ENCODE measurements around the gene CYP2D6.

CYP2D6 gene

GRCh38 chr22:42172773-42173172 is 42.2 kb upstream of the CYP2D6 start:
- no peak overlapping the region; the same call in 1 of the 2 replicates for H3K27ac ChIP-seq
- TF ChIP-seq, protein P1, sequence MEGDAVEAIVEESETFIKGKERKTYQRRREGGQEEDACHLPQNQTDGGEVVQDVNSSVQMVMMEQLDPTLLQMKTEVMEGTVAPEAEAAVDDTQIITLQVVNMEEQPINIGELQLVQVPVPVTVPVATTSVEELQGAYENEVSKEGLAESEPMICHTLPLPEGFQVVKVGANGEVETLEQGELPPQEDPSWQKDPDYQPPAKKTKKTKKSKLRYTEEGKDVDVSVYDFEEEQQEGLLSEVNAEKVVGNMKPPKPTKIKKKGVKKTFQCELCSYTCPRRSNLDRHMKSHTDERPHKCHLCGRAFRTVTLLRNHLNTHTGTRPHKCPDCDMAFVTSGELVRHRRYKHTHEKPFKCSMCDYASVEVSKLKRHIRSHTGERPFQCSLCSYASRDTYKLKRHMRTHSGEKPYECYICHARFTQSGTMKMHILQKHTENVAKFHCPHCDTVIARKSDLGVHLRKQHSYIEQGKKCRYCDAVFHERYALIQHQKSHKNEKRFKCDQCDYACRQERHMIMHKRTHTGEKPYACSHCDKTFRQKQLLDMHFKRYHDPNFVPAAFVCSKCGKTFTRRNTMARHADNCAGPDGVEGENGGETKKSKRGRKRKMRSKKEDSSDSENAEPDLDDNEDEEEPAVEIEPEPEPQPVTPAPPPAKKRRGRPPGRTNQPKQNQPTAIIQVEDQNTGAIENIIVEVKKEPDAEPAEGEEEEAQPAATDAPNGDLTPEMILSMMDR (IDR thresholded peaks at IDR 0.05) = no peak
- TF ChIP-seq ZFX (IDR thresholded peaks at IDR 0.05; ENCODE audit: borderline replicate concordance) = no peak

- peak overlapping the region; percentile 8; the same call in 1 of the 2 replicates for H3K27ac ChIP-seq
- TF ChIP-seq ZFX (IDR thresholded peaks at IDR 0.05; ENCODE audit: borderline replicate concordance) = no peak
- TF ChIP-seq, protein P1 (IDR thresholded peaks at IDR 0.05) = no peak
Observed at GRCh38 chr22:42171946-42172719, 41.5 kb upstream of the CYP2D6 start.

DNA sequence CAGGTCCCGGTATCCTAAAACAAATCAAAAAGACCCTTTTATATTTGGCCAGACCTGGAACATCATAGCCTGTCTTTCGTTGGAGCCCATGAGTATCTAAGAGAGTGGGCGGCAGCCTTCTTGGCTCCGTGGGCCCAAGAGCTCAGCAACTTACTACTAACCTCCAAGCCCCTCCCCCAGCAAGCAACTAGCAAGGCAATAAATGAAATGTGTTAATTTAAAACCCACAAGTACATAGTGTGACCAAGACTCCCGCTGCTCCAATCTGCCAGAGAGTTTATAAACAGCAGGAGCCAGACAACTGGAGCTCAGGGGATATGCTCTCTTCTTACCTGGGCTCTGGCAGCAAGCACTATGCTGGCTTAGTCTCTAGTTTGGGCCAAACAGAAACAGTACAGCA is 40.8 kb upstream of the CYP2D6 start:
- TF ChIP-seq, protein P1 (IDR thresholded peaks at IDR 0.05) = no peak
- no peak for TF ChIP-seq ZFX (IDR thresholded peaks at IDR 0.05; ENCODE audit: borderline replicate concordance)
- H3K27ac ChIP-seq = peak overlapping the region; percentile 8; the same call in 1 of the 2 replicates

GRCh38 chr22:42170946-42171345 is 40.3 kb upstream of the CYP2D6 start:
- H3K27ac ChIP-seq = no peak overlapping the region
- TF ChIP-seq ZFX (IDR thresholded peaks at IDR 0.05; ENCODE audit: borderline replicate concordance) = no peak
- TF ChIP-seq, protein P1 (IDR thresholded peaks at IDR 0.05) = no peak

GRCh38 chr22:42169055-42169469 is 38.5 kb upstream of the CYP2D6 start:
- TF ChIP-seq, protein P1 (IDR thresholded peaks at IDR 0.05) = peak; percentile 82
- TF ChIP-seq ZFX (IDR thresholded peaks at IDR 0.05; ENCODE audit: borderline replicate concordance) = no peak
- H3K27ac ChIP-seq = no peak overlapping the region

DNA sequence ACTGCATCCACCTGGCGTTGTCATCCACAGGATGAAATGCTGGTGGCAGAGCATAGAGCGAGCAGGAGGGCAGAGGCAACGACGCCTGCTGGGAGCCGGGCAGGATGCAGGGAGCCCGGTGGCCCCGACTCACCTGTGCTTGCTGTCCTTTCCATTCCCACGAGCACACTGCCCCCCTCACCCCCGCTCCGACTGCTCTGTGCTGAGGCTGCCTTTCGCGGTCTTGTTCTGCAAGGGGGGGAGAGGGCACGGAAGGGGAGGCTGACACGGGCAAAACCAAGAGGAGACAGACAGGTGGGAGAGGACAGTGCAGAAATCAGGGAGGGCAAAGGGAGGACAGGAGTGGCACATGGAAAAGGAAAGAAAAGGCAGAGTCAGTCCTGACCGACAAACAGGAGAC is 37.9 kb upstream of the CYP2D6 start:
- no peak overlapping the region for H3K27ac ChIP-seq
- TF ChIP-seq, protein P1 (IDR thresholded peaks at IDR 0.05) = no peak
- TF ChIP-seq ZFX (IDR thresholded peaks at IDR 0.05; ENCODE audit: borderline replicate concordance) = no peak

GRCh38 chr22:42167066-42167465 is 36.5 kb upstream of the CYP2D6 start:
- TF ChIP-seq, protein P1 (IDR thresholded peaks at IDR 0.05) = no peak
- TF ChIP-seq ZFX (IDR thresholded peaks at IDR 0.05; ENCODE audit: borderline replicate concordance) = no peak

More at GRCh38 chr22:42167066-42167465, 36.5 kb upstream of the CYP2D6 start:
- H3K27ac ChIP-seq = no peak overlapping the region

All from 22Rv1 (cell line).